Keratinocyte (primary cell): ENCODE results near the gene LRRC15. TPM values are rescaled to one million over a fixed set of nuclear protein-coding genes. Genes with fewer than 3 reads are reported as not detected.

Experiments used
- DNase-seq: peaks from one replicate; pipeline ENCODE4 v3.0.0-alpha.2; 2011; ENCODE audit warnings: low read depth, missing footprints, low spot score
- FAIRE-seq: peaks from 2 replicates; lab custom pipeline; 2011; peaks lifted over from hg19 to GRCh38; lab: Jason Lieb, UNC
- H2AFZ ChIP-seq: 2 replicates; pipeline ENCODE4 v1.6.0; 2012; ENCODE audit warnings: low read length, control low read depth, inconsistent platforms; ENCODE audit not compliant: control insufficient read depth
- H3K27ac ChIP-seq: 2 replicates; pipeline ENCODE4 v1.5.1; 2011; ENCODE audit warnings: low read length; ENCODE audit not compliant: control insufficient read depth, insufficient read depth
- H3K27me3 ChIP-seq: 3 replicates; pipeline ENCODE4 v1.6.0; 2011; ENCODE audit warnings: low read length; ENCODE audit not compliant: control insufficient read depth, insufficient read depth; ENCODE audit errors: extremely low read depth
- H3K36me3 ChIP-seq, 2 experiments: 2 replicates in 1 of 2; 3 replicates in 1 of 2; pipeline ENCODE4 v1.5.1; 2011; ENCODE audit warnings: low read length in 2 of 2, mild to moderate bottlenecking in 1 of 2; ENCODE audit not compliant: control insufficient read depth in 2 of 2, insufficient read depth in 2 of 2; ENCODE audit errors: extremely low read depth in 1 of 2
- H3K4me1 ChIP-seq: 3 replicates; pipeline ENCODE4 v1.5.1; 2011; ENCODE audit warnings: low read length; ENCODE audit not compliant: control insufficient read depth, insufficient read depth; ENCODE audit errors: extremely low read depth
- H3K4me2 ChIP-seq: 3 replicates; pipeline ENCODE4 v1.6.0; 2011; ENCODE audit warnings: low read depth, low read length; ENCODE audit not compliant: control insufficient read depth, insufficient read depth; ENCODE audit errors: extremely low read depth
- H3K4me3 ChIP-seq, 3 experiments: fragments of 200-600 bp in 1 of 3; sonication (generic) in 1 of 3; 2 replicates in 2 of 3; 3 replicates in 1 of 3; pipeline ENCODE4 v1.5.1; 2011 to 2016; ENCODE audit warnings: low read length in 3 of 3, mild to moderate bottlenecking in 3 of 3, control low read depth in 2 of 3, inconsistent platforms in 1 of 3, low read depth in 1 of 3, mixed read lengths in 1 of 3, mixed run types in 1 of 3, moderate library complexity in 1 of 3; ENCODE audit not compliant: control insufficient read depth in 2 of 3, insufficient read depth in 2 of 3; ENCODE audit errors: extremely low read depth in 1 of 3
- H3K79me2 ChIP-seq: 2 replicates; pipeline ENCODE4 v1.6.0; 2012; ENCODE audit warnings: low read length; ENCODE audit not compliant: control insufficient read depth, insufficient read depth
- H3K9ac ChIP-seq: 3 replicates; pipeline ENCODE4 v1.6.0; 2011; ENCODE audit warnings: low read length; ENCODE audit not compliant: control insufficient read depth, insufficient read depth; ENCODE audit errors: extremely low read depth
- H3K9me1 ChIP-seq: 3 replicates; pipeline ENCODE4 v1.6.0; 2011; ENCODE audit warnings: low read length; ENCODE audit not compliant: control insufficient read depth, insufficient read depth; ENCODE audit errors: extremely low read depth
- H3K9me3 ChIP-seq: 2 replicates; pipeline ENCODE4 v1.5.1; 2012; ENCODE audit warnings: low read depth, low read length; ENCODE audit not compliant: control insufficient read depth
- H4K20me1 ChIP-seq: 3 replicates; pipeline ENCODE4 v1.6.0; 2011; ENCODE audit warnings: low read length; ENCODE audit not compliant: control insufficient read depth, insufficient read depth; ENCODE audit errors: extremely low read depth
- CTCF ChIP-seq, 3 experiments: IDR thresholded peaks in 1 of 3; conservative IDR thresholded peaks in 1 of 3; optimal IDR thresholded peaks in 1 of 3; 2 replicates in 2 of 3; 3 replicates in 1 of 3; pipeline versions ENCODE3 to v1.5.1; 2011; ENCODE audit warnings: low read length in 3 of 3, mild to moderate bottlenecking in 3 of 3, moderate library complexity in 2 of 3, control low read depth in 1 of 3, inconsistent platforms in 1 of 3; ENCODE audit not compliant: insufficient read depth in 2 of 3; ENCODE audit errors: extremely low read depth in 1 of 3
- EZH2 ChIP-seq: IDR thresholded peaks from one replicate; pipeline ENCODE4 v1.6.1; 2012; ENCODE audit warnings: inconsistent platforms, mild to moderate bottlenecking, low read length, moderate library complexity
- dilution Hi-C: fragments of 300-500 bp; cut with MboI; formaldehyde crosslinking; loops from one replicate; pipeline ENCODE4 v1.7.0; 2020; ENCODE audit warnings: low sequenced_read_pairs; ENCODE audit not compliant: extremely low pct_ligation_motif_present
- polyA plus RNA-seq, 5 experiments: library from polyadenylated mRNA; depleted of rRNA in 3 of 5; stranded (reverse) in 3 of 5; stranded (forward) in 1 of 5; unstranded in 1 of 5; fragments of >200 nt; gene quantifications; 1 replicate in 1 of 5; 2 replicates in 3 of 5; 3 replicates in 1 of 5; pipeline versions ENCODE4 v1.2.1 to v1.2.3, GENCODE V29; 2011 to 2012; ENCODE audit warnings: missing spikeins in 2 of 5, low read depth in 1 of 5, low replicate concordance in 1 of 5

The LRRC15 gene
- polyA plus RNA-seq, 1 donor (not counting 4 experiments of a cell fraction or from before 2014, with no cell fraction given), result not detected

DNA sequence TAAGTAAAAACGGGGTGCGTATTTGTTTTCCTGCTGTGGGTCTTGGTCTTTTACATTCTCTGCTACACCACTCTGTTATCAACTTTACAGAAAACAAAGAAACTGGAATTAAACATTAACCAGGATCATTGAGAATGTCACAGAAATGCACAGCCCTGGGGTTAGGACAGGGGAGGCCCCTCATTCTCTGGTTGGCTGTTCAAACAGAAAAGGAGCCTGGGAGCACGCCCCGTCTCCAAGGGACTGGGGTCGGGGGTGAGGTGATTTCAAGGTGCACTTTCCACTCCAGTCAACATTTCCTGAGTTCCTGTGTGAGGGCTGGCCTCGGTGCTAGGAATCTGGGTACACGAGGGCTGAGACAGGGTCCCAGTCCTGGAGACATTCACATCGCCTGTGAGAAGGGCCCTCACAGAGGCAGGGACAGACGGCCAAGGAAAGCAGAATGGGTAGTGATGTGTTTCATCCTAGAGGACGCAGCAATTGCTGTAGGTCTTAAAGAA is 48.7 kb downstream of the LRRC15 start:
- Histone ChIP-seq H3K9ac (no peak overlapping the region), H3K36me3 (no peaks in the 10 kb centered on the region), H3K4me2 (no peak overlapping the region), H3K27me3 (no peaks in the 10 kb centered on the region), H3K79me2 (no peaks in the 10 kb centered on the region), H3K9me3 (peaks cover 5% of the 10 kb centered on the region), H2AFZ (no peak overlapping the region), H4K20me1 (no peaks in the 10 kb centered on the region), H3K9me1 (no peaks in the 10 kb centered on the region), H3K4me1 (peaks cover 30% of the 10 kb centered on the region), H3K4me3 (no peak overlapping the region), H3K27ac (no peak overlapping the region)
- no peak for TF ChIP-seq EZH2
- TF ChIP-seq CTCF (optimal IDR thresholded peaks at IDR 0.05 in 1 of 3, IDR thresholded peaks at IDR 0.05 in 1 of 3, conservative IDR thresholded peaks at IDR 0.05 in 1 of 3; ENCODE audit: extremely low read depth in 1 of 3, insufficient read depth in 2 of 3, low read length in 3 of 3), result no peak
- DNase-seq (no peak), FAIRE-seq (no peak)
- dilution Hi-C loops, result loop anchor here (25.0 kb wide), 2 partner anchors 158 to 558 kb away; no protein-coding TSS in a partner anchor

DNA sequence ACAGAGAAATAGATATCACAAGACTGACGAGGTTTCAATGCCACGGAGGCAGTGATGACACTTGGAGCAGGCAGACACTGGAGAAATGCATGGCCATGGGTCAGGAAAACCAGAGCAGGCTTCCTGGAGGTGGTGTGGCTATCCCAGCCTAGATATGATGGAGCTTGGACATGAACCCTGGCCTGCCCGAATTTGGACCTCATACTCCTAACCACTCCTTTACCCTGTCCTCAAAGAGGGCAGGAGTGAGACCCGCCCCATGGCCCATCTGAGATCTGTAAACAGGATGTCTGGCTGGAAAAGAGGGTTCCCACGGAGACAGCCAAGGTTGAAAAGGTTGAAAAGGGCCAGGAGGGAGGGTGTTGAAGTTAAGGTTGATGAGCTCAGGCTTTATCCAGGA is 49.4 kb downstream of the LRRC15 start:
- Histone ChIP-seq H3K27ac (no peak overlapping the region), H3K79me2 (no peaks in the 10 kb centered on the region), H3K4me1 (peaks cover 34% of the 10 kb centered on the region), H3K9me3 (peaks cover 5% of the 10 kb centered on the region), H3K27me3 (no peaks in the 10 kb centered on the region), H2AFZ (no peak overlapping the region), H3K4me2 (no peak overlapping the region), H4K20me1 (no peaks in the 10 kb centered on the region), H3K36me3 (no peaks in the 10 kb centered on the region), H3K4me3 (no peak overlapping the region), H3K9me1 (no peaks in the 10 kb centered on the region), H3K9ac (no peak overlapping the region)
- no peak for DNase-seq
- TF ChIP-seq CTCF (optimal IDR thresholded peaks at IDR 0.05 in 1 of 3, IDR thresholded peaks at IDR 0.05 in 1 of 3, conservative IDR thresholded peaks at IDR 0.05 in 1 of 3; ENCODE audit: extremely low read depth in 1 of 3, insufficient read depth in 2 of 3, low read length in 3 of 3), result no peak
- no peak for TF ChIP-seq EZH2
- FAIRE-seq, result no peak
- dilution Hi-C loops, result loop anchor here (25.0 kb wide), 2 partner anchors 158 to 558 kb away; no protein-coding TSS in a partner anchor
